ENCODE measurements around the gene NFKBIE.

Gene NFKBIE

GRCh38 chr6:44257025-44257752 is 8.2 kb downstream of the NFKBIE start, which contains the start of gene SLC35B2:
Gene SLC35B2 (minus strand): TSS chr6:44257528. CDS start chr6:44257410, 118 bp downstream.
- peak; percentile 66 for DNase-seq

GRCh38 chr6:44256775-44257024 is 8.7 kb downstream of the NFKBIE start:
- DNase-seq: no peak

- peak; percentile 30 for DNase-seq
Measured at GRCh38 chr6:44255871-44256774, 9.2 kb downstream of the NFKBIE start.

DNA sequence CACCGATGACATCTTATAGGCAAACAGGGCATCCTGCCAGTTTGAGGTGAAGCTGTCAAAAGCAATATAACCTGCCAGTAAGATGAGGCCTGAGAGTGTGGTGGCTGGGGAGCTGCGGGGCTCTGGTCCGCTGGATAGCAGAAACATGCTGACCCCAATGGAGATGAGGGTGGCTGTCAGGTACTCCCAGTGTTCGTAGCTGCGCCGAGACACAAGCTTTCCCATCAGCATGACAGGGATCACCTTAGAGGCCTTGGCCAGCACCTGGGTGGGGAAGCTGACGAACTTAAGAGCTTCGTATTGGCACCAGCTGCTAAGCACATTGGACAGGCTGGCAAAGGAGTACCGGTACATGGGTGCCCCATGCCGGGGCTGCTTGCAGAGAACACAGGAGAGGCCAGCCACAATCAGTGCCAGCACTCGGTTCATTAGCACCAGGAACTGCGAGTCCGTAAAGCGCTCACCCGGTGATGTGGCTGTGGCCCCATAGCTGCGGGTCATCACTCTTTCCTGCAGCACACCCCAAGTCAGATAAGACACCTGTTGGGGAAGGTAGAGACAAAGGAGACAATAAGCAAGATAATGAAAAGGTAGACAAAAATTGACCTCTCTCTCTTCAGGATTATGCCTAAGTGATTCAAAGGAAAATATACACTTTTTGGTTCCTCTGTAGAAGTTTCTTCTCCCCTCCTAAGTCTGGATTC is 10.1 kb downstream of the NFKBIE start:
- peak; percentile 47 for DNase-seq

DNA sequence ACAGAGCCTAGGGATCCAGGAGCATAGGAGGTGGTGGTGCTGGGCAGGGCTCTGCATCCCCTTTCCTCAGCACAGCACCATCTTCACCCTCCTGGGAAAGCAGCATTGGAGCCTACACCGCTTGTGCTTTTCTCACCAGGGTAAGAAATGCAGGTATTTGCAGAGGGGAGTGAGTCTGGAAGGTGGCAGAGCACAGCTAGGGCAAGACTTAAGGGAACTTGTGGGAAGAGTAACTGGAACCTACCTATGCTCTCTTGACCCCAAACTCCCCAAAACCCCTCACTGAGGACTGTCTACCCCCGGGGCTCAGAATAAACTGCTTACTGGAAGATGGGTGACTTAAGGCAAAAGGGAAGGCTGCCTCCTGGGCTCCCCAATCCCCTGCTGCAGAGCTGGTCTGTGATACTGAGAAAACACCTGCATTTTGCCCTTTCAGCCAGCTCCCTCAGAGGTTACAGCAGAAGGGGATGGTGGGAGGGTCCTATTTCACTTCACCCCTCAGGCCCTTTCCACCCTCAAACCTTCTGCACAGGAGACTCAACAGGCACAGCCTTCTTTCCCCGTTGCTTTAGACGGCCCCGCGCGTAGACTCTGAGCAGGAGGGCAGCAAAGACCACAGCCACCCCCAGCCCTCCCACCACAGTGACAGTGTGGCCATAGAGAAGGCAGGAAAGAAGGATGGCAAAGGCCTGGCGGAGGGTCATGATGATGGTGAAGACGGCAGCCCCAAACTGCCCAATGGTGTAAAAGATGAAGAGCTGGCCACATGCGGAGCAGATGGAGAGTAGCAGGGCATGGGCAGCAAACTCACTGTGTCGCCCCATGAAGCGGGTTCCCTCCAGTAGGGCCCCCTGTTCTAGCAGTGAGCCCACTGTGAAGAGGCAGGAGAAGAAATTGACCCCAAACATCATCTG is 10.9 kb downstream of the NFKBIE start:
- DNase-seq: peak; percentile 36

DNA sequence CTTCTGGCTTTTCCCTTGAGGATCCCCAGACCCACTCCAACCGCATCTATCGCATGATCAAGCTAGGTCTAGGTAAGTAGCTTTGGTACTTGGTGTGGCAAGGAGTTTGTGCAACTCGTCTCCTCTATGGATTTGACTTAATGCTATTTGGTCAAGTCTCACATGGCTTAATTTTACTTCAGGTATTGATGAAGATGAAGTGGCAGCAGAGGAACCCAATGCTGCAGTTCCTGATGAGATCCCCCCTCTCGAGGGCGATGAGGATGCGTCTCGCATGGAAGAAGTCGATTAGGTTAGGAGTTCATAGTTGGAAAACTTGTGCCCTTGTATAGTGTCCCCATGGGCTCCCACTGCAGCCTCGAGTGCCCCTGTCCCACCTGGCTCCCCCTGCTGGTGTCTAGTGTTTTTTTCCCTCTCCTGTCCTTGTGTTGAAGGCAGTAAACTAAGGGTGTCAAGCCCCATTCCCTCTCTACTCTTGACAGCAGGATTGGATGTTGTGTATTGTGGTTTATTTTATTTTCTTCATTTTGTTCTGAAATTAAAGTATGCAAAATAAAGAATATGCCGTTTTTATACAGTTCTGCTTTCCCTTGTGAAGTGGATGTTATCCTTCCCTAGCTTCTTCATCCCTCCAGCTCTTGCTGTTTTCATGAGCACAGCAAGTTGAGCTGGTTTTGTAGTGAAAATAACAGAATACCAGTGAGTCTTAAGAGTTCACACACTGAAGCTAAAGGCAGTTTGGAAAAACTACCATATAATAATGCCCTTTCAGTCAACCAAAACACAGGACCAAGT is 11.8 kb downstream of the NFKBIE start:
- DNase-seq: peak; percentile 74

DNA sequence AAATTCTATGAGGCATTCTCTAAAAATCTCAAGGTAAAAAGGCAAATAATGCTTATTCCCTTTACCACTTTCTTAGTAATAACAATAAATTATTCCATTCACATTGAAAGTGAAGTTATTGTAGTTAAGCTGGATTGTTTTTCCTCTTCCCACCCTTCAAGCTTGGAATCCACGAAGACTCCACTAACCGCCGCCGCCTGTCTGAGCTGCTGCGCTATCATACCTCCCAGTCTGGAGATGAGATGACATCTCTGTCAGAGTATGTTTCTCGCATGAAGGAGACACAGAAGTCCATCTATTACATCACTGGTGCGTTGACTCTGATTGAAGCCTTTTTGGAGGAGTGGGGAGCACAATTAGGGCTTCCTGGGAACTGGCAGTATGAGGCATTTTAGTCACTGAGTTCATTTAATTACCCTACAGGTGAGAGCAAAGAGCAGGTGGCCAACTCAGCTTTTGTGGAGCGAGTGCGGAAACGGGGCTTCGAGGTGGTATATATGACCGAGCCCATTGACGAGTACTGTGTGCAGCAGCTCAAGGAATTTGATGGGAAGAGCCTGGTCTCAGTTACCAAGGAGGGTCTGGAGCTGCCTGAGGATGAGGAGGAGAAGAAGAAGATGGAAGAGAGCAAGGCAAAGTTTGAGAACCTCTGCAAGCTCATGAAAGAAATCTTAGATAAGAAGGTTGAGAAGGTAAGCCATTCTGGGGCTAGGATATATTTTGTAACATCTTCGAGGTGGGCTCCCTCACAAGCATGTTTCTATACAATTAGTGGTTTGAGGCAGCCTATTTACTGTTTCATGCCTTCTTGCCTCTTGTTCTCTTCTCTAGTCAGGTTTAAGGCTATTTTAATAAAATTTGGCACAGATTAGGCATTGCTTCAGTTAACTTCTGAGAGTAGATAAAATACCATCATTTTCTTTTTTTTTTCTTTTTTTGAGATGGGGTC is 13.5 kb downstream of the NFKBIE start:
- no peak for DNase-seq

GRCh38 chr6:44250718-44251123 is 14.6 kb downstream of the NFKBIE start:
- no peak for DNase-seq

DNA sequence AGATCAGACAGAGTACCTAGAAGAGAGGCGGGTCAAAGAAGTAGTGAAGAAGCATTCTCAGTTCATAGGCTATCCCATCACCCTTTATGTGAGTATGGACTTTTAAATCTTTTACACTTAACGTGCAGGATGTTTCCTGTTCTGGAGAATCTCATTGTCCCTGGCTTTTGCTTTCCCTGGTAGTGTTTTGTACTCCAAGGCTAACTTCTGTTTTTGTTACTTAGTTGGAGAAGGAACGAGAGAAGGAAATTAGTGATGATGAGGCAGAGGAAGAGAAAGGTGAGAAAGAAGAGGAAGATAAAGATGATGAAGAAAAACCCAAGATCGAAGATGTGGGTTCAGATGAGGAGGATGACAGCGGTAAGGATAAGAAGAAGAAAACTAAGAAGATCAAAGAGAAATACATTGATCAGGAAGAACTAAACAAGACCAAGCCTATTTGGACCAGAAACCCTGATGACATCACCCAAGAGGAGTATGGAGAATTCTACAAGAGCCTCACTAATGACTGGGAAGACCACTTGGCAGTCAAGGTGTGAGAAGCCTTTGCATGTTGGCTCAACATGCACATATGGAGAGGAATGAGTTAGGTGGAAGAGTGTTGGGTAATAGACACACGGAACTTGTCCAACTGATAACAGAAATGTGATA is 15.2 kb downstream of the NFKBIE start:
- no peak for DNase-seq

DNA sequence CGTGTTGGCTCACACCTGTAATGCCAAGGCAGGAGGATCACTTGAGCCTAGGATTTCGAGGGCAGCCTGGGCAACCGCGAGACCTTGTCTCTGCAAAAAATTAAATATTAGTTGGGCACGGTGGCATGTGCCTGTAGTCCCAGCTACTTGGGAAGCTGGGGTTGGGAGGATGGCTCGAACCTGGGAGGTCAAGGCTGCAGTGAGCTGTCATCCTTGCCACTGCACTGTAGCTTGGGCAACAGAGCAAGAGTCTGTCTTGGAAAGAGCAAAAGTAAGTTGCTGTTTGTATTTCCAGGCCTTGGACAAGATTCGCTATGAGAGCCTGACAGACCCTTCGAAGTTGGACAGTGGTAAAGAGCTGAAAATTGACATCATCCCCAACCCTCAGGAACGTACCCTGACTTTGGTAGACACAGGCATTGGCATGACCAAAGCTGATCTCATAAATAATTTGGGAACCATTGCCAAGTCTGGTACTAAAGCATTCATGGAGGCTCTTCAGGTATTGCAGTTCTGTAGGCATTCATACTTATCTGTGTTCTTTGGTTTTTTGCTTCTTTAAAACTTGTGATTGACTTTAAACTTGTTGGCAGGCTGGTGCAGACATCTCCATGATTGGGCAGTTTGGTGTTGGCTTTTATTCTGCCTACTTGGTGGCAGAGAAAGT is 16.1 kb downstream of the NFKBIE start:
- DNase-seq: no peak

DNA sequence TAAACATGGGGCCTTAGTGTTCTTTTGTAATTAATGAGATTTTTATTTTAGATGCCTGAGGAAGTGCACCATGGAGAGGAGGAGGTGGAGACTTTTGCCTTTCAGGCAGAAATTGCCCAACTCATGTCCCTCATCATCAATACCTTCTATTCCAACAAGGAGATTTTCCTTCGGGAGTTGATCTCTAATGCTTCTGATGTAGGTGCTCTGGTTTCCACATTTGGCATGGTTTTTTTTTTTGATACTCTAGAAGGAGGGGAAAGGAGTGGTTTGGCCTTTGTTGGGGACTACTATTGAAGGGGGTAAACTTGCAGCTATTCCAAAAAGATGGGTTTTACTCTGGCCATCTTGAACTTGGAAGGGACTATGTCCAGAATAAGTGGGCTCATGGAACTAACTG is 16.8 kb downstream of the NFKBIE start:
- DNase-seq: no peak

- DNase-seq: peak; percentile 92
Measured at GRCh38 chr6:44247338-44248302, 17.7 kb downstream of the NFKBIE start.

GRCh38 chr6:44246663-44247337 is 18.6 kb downstream of the NFKBIE start, which contains the start of gene HSP90AB1:
Gene HSP90AB1 (plus strand): TSS chr6:44247101. CDS start chr6:44248630, 1,529 bp downstream.
- DNase-seq: peak; percentile 98

- DNase-seq: peak; percentile 88
Measured at GRCh38 chr6:44245912-44246662, 19.3 kb downstream of the NFKBIE start.

GRCh38 chr6:44245391-44245911 is 19.9 kb downstream of the NFKBIE start:
- DNase-seq: no peak

GRCh38 chr6:44243345-44243744 is 22.0 kb downstream of the NFKBIE start:
- no peak for DNase-seq
